ENCODE data around the gene CERS4. TPM values are rescaled to one million over a fixed set of nuclear protein-coding genes. Genes with fewer than 3 reads are reported as not detected.

CERS4 gene
- total RNA-seq, 1 donor from 2014 or later, result 16.7 TPM

DNA sequence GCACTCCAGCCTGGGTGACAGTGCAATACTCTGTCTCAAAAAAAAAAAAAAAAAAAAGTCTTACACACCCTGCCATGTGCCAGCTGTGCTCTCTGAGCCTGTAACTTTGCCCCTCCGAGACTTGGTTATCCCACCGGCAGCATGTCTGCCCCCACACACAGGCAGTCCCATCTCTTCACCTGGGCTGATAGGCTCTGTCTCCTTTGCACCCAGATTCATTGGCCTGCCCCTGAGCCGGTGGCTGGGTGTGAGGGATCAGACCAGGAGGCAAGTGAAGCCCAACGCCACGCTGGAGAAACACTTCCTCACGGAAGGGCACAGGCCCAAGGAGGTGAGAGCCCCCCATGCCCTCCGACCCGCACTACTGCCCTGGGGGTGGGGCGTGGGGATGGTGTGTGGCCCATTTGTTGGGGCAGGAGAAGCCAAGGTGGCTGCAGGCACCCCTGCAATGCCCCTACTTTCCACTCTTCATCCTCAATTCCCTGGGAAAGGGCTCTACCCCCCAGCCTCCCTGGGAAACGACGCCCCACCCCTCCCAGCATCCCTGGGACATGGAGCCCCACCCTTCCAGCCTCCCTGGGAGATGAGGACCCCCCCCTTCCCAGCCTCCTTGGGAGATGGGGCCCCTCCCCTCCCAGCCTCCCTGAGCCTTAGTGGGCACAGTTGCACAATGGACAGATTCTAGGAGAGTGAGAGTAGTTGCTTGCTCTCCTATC, 45.3 kb downstream of the CERS4 start:
- Mint-ChIP-seq H3K36me3 (ENCODE audit: unreplicated experiment) (no peaks in the 10 kb centered on the region), H3K4me1 (ENCODE audit: unreplicated experiment) (no peaks in the 10 kb centered on the region), H3K27ac (ENCODE audit: unreplicated experiment) (no peak overlapping the region), H3K4me3 (ENCODE audit: unreplicated experiment) (no peak overlapping the region), H3K9me3 (ENCODE audit: unreplicated experiment) (no peaks in the 10 kb centered on the region), H3K27me3 (ENCODE audit: unreplicated experiment) (no peaks in the 10 kb centered on the region)
- DNase-seq (ENCODE audit: extremely low spot score, unreplicated experiment), result no peak
- TF ChIP-seq, protein P1, sequence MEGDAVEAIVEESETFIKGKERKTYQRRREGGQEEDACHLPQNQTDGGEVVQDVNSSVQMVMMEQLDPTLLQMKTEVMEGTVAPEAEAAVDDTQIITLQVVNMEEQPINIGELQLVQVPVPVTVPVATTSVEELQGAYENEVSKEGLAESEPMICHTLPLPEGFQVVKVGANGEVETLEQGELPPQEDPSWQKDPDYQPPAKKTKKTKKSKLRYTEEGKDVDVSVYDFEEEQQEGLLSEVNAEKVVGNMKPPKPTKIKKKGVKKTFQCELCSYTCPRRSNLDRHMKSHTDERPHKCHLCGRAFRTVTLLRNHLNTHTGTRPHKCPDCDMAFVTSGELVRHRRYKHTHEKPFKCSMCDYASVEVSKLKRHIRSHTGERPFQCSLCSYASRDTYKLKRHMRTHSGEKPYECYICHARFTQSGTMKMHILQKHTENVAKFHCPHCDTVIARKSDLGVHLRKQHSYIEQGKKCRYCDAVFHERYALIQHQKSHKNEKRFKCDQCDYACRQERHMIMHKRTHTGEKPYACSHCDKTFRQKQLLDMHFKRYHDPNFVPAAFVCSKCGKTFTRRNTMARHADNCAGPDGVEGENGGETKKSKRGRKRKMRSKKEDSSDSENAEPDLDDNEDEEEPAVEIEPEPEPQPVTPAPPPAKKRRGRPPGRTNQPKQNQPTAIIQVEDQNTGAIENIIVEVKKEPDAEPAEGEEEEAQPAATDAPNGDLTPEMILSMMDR (IDR thresholded peaks at IDR 0.05), result no peak

DNA sequence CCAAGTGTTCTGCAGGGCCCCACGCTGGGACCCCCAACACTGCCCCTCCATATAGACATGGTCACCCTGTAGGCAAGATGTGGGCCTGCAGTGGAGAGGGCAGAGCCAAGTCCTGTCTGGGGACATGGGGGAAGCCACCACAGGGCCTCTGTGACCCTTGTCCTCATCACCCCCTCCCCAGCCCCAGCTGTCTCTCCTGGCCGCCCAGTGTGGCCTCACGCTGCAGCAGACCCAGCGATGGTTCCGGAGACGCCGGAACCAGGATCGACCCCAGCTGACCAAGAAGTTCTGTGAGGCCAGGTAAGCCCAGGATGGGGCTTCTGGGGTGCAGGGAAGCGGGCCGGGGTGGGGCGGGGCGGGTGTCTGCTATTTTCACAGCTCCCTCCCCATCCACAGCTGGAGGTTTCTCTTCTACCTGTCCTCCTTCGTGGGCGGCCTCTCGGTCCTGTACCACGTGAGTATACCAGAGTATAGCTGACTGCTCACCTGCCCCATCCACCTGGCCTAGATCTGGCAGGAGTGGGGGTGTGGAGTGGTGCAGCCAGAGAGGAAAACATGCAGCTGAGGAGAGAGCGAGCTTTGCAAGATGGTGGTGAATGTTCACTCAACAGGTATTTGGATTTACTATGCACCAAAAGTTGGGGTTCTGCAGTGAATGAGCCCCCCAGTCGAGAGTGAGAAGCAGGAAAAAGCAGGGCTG, 46.4 kb downstream of the CERS4 start:
- no peak for DNase-seq (ENCODE audit: extremely low spot score, unreplicated experiment)
- no peaks in the 10 kb centered on the region for H3K36me3 Mint-ChIP-seq (ENCODE audit: unreplicated experiment)
- TF ChIP-seq, protein P1 (IDR thresholded peaks at IDR 0.05), result no peak
- H3K27me3 Mint-ChIP-seq (ENCODE audit: unreplicated experiment), result no peaks in the 10 kb centered on the region
- no peak overlapping the region for H3K4me3 Mint-ChIP-seq (ENCODE audit: unreplicated experiment)
- H3K9me3 Mint-ChIP-seq (ENCODE audit: unreplicated experiment), result no peaks in the 10 kb centered on the region
- no peak overlapping the region for H3K27ac Mint-ChIP-seq (ENCODE audit: unreplicated experiment)
- peaks cover 3% of the 10 kb centered on the region for H3K4me1 Mint-ChIP-seq (ENCODE audit: unreplicated experiment)

DNA sequence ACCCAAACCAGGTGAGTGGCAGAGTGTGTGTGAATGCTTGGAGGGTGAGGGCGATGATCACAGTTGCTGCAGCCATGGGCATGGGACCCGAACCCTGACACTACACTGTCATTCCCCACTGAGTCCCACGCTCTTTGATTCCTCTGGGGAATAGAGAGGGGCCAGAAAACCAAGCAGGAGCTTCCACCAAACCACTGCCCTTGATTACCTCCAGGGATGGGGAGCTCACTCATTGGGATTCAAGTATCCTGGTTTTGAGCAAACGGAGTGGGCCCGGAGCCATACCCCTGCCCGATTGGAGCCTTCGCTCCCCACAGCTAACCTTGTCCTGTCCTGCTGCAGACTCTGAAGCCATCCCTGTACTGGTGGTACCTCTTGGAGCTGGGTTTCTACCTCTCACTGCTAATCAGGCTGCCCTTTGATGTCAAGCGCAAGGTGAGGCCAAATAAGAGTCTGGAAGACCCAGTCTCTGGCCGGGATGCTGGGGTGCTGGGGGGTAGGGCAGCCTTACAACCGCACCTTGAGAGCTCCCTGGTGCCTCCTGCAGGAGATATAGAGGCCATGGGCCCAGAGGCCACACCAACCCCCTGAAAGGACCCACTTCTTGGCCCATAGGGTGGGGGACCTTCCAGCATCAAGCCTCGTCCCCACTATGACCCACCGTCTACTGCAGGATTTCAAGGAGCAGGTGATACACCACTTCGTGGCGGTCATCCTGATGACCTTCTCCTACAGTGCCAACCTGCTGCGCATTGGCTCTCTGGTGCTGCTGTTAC, 47.3 kb downstream of the CERS4 start:
- Mint-ChIP-seq H3K27me3 (ENCODE audit: unreplicated experiment) (no peaks in the 10 kb centered on the region), H3K27ac (ENCODE audit: unreplicated experiment) (no peak overlapping the region), H3K9me3 (ENCODE audit: unreplicated experiment) (no peaks in the 10 kb centered on the region), H3K4me3 (ENCODE audit: unreplicated experiment) (no peak overlapping the region), H3K4me1 (ENCODE audit: unreplicated experiment) (peaks cover 3% of the 10 kb centered on the region), H3K36me3 (ENCODE audit: unreplicated experiment) (no peaks in the 10 kb centered on the region)
- TF ChIP-seq, protein P1 (IDR thresholded peaks at IDR 0.05), result no peak
- no peak for DNase-seq (ENCODE audit: extremely low spot score, unreplicated experiment)

DNA sequence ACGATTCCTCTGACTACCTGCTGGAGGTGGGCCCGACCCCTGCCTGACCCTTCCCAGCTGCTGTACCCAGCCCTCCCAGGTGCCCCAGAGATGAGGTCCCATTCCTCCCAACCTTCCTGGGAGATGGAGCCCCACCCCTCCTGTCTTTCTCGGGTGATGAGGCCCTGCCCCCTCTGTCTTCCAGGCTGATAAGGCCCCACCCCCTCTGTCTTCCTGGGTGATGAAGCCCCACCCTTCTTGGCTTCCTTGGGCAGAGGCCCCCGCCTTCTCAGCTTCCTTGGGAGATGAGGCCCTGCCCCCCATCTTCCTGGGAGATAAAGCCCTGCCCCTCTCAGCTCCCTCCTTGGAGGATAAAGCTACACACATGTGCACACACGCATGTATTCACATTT, 47.9 kb downstream of the CERS4 start:
- TF ChIP-seq, protein P1 (IDR thresholded peaks at IDR 0.05), result no peak
- H3K27ac Mint-ChIP-seq (ENCODE audit: unreplicated experiment), result no peak overlapping the region
- H3K36me3 Mint-ChIP-seq (ENCODE audit: unreplicated experiment), result no peaks in the 10 kb centered on the region
- H3K4me1 Mint-ChIP-seq (ENCODE audit: unreplicated experiment), result peaks cover 3% of the 10 kb centered on the region
- H3K4me3 Mint-ChIP-seq (ENCODE audit: unreplicated experiment), result no peak overlapping the region
- no peaks in the 10 kb centered on the region for H3K27me3 Mint-ChIP-seq (ENCODE audit: unreplicated experiment)
- no peak for DNase-seq (ENCODE audit: extremely low spot score, unreplicated experiment)
- no peaks in the 10 kb centered on the region for H3K9me3 Mint-ChIP-seq (ENCODE audit: unreplicated experiment)
